ENCODE results near the gene MIGA2. TPM values are rescaled to one million over a fixed set of nuclear protein-coding genes. Genes with fewer than 3 reads are reported as not detected.

MIGA2 gene
- total and polyA plus RNA-seq, 2 of the 8 experiments (the other 6 are each of a cell fraction or from before 2014, with no cell fraction given) = 24.6 to 39.0 TPM

DNA sequence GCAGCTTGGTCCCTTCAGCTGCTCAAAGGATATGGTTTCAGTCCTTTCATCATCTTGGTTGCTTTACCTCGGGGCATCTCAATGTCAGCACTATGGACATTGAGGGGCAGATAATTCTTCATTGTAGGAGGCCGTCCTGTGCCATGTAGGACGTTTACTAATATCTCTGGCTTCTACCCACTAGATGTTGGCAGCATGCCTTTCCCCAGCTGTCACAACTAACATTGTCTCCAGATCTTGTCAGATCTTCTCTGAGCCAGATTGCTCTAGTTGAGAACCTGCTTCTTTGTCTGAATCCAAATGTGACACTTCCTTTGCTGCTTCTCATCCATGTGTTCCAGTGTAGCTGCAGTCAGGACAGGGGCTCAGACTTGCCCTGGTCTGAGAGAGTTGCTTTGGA is 85.1 kb downstream of the MIGA2 start:
- Histone ChIP-seq H3K79me1 (ENCODE audit: low read depth, low read length) (peaks cover 11% of the 10 kb centered on the region; the same call in 1 of the 2 replicates), H3K23ac (ENCODE audit: insufficient read length) (no peak overlapping the region), H4K8ac (ENCODE audit: extremely low read depth, insufficient read depth, low read length) (no peak overlapping the region), H3K4me1 (replicated peaks in 1 of 4; ENCODE audit: control insufficient read depth in 3 of 4, insufficient read depth in 4 of 4, low read length in 3 of 4) (peaks cover 0 to 8% (median 0%) of the 10 kb centered on the region in 4 experiments; a peak in 3 of 7 replicates), H2BK5ac (ENCODE audit: low read depth, low read length) (no peak overlapping the region), H2BK15ac (ENCODE audit: low read length) (no peak overlapping the region), H4K91ac (replicated peaks; ENCODE audit: insufficient read length, low read length) (no peak overlapping the region), H3K4ac (replicated peaks; ENCODE audit: insufficient read length, low read depth, low read length) (no peak overlapping the region), H2BK120ac (replicated peaks; ENCODE audit: low read depth, low read length) (no peak overlapping the region), H2BK20ac (ENCODE audit: low read length) (no peak overlapping the region), H3K9me3 (ENCODE audit: insufficient read depth in 2 of 2, low read depth in 1 of 2, low read length in 1 of 2) (no peaks in the 10 kb centered on the region), H2BK12ac (ENCODE audit: low read depth, low read length) (no peak overlapping the region), H3K27ac (ENCODE audit: low read depth, low read length) (no peak overlapping the region), H3K36me3 (ENCODE audit: control insufficient read depth in 2 of 4, insufficient read depth in 4 of 4, low read length in 3 of 4) (peaks cover 9 to 41% (median 22%) of the 10 kb centered on the region in 4 experiments; a peak in 5 of 8 replicates), H3K79me2 (ENCODE audit: control insufficient read depth in 1 of 2, insufficient read depth in 2 of 2, low read length in 2 of 2) (peaks cover 3 to 42% of the 10 kb centered on the region in 2 experiments; a peak in 2 of 4 replicates), H4K20me1 (replicated peaks in 1 of 2; ENCODE audit: control insufficient read depth in 1 of 2, insufficient read depth in 2 of 2, low read length in 2 of 2) (peaks cover 0 to 4% of the 10 kb centered on the region in 2 experiments), H3K4me2 (ENCODE audit: insufficient read depth in 1 of 2, low read depth in 2 of 2, low read length in 2 of 2) (no peak overlapping the region), H3K27me3 (replicated peaks in 1 of 4; ENCODE audit: control insufficient read depth in 3 of 4, extremely low read depth in 1 of 4, insufficient read depth in 3 of 4, low read length in 3 of 4) (no peaks in the 10 kb centered on the region), H3K4me3 (ENCODE audit: extremely low read depth in 1 of 4, insufficient read depth in 2 of 4, low read depth in 3 of 4, low read length in 4 of 4) (no peak overlapping the region), H3K56ac (replicated peaks; ENCODE audit: insufficient read length, low read depth, low read length) (no peak overlapping the region), H3K14ac (ENCODE audit: insufficient read length) (no peak overlapping the region), H2AFZ (ENCODE audit: low read length) (no peak overlapping the region), H3K9ac (replicated peaks in 1 of 4; ENCODE audit: extremely low read depth in 1 of 4, low read depth in 3 of 4, low read length in 3 of 4) (no peak overlapping the region), H2AK5ac (ENCODE audit: low read depth, low read length) (no peak overlapping the region), H4K5ac (ENCODE audit: insufficient read length, low read depth, low read length) (no peak overlapping the region), H3K18ac (ENCODE audit: extremely low read depth, low read length) (no peak overlapping the region), H3K23me2 (ENCODE audit: low read depth, low read length) (no peaks in the 10 kb centered on the region)
- TF ChIP-seq RNF2 (IDR thresholded peaks at IDR 0.05; ENCODE audit: borderline replicate concordance, low read depth, low read length, missing control alignments, poor library complexity, severe bottlenecking) (no peak), SP4 (IDR thresholded peaks at IDR 0.05; ENCODE audit: low read length) (no peak), SRF (IDR thresholded peaks at IDR 0.05; ENCODE audit: low read depth, low read length) (no peak), CREB1 (IDR thresholded peaks at IDR 0.05) (no peak), BACH1 (IDR thresholded peaks at IDR 0.05; ENCODE audit: low read length) (no peak), ZNF274 (IDR thresholded peaks at IDR 0.05; ENCODE audit: borderline replicate concordance, extremely low read depth, low read length) (no peak), EP300 (IDR thresholded peaks at IDR 0.05; ENCODE audit: borderline replicate concordance in 1 of 2, low read depth in 2 of 2, low read length in 2 of 2) (no peak), SIN3A (conservative IDR thresholded peaks at IDR 0.05 in 1 of 2, IDR thresholded peaks at IDR 0.05 in 1 of 2; ENCODE audit: low read depth in 1 of 2, low read length in 2 of 2) (no peak)
- TF ChIP-seq, protein P1, sequence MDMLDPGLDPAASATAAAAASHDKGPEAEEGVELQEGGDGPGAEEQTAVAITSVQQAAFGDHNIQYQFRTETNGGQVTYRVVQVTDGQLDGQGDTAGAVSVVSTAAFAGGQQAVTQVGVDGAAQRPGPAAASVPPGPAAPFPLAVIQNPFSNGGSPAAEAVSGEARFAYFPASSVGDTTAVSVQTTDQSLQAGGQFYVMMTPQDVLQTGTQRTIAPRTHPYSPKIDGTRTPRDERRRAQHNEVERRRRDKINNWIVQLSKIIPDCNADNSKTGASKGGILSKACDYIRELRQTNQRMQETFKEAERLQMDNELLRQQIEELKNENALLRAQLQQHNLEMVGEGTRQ (IDR thresholded peaks at IDR 0.05; ENCODE audit: low read length) = no peak
- POLR2A ChIA-PET (ENCODE audit: partially characterized antibody) = interaction anchor here (1.4 to 3.1 kb wide), 2 partner anchors 9 to 19 kb away, joined by 3 to 11 read pairs; partner anchors contain the start of gene PTPA
- 93% methylated on average over 3 of the region's 3 CpGs; no CpG with 5 or more reads in 1 of the 2 experiments for WGBS, 2 experiments (ENCODE audit: extremely low coverage in 1 of 2, insufficient coverage in 1 of 2, insufficient read length in 1 of 2, insufficient replicate concordance in 2 of 2, low coverage in 1 of 2, low lambda C conversion rate in 2 of 2, missing lambda C conversion rate in 1 of 2)
- FAIRE-seq = no peak
- DNase-seq (ENCODE audit: low read depth in 1 of 2, low spot score in 2 of 2) = no peak
- CTCF ChIA-PET (ENCODE audit: partially characterized antibody) = interaction anchor here (1.2 to 1.3 kb wide), 2 partner anchors 10 to 503 kb away, joined by 3 to 5 read pairs; no protein-coding TSS in a partner anchor

Measured in H1 (cell line).